Activated CD4-positive, CD25-positive, alpha-beta regulatory T cell treated with anti-CD3 and anti-CD28 coated beads, Interleukin-2, amount 50 U/mL, for 16 hours (primary cell): Measurements from ENCODE around the gene TPRG1L.

Source experiments
- DNase-seq: peaks from one replicate; pipeline ENCODE4 v3.0.0-alpha.2; 2020; ENCODE audit warnings: low read depth, low spot score

Gene TPRG1L

DNA sequence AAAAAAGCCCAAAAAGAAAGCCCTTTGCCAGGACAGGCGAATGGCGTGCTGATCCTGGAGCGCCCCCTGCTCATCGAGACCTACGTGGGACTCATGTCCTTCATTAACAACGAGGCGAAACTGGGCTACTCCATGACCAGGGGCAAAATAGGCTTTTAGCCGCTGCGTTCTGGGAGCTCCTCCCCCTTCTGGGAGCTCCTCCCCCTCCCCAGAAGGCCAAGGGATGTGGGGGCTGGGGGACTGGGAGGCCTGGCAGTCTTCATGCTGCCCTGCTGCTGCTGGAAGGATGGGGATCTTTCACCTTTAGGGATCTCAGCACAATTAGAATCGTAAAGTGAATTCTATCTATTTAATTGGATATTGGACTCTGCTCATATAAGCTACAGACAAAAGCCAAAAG lies 3.6 kb downstream of the TPRG1L start:
- no peak for DNase-seq

DNA sequence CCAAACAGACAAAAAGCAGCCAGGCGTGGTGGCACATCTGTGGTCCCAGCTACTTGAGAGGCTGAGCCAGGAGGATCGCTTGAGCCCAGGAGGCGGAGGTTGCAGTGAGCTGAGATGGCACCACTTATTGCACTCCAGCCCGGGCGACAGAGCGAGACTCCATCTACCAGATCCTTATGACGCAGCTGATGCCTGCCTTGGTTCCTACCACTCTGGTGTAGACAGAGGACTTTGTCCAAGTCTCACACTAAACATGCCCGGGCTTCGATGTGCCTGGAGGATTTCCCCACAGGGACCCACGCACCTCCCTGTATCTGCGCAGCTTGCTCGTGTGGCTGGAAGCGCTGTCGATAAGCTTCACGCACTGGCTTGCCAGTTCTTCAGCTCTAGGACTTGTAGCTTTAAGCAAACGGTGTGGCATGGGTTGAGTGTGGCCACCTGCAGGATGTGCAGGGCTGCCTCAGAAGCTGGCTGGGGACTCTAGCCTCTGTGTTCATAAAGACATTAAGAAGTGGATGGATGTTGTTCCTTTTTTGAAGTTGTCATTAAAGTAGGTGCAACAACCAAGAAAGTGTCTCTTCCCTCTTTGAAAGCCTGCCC lies 4.8 kb downstream of the TPRG1L start:
- DNase-seq = no peak

- no peak for DNase-seq
Measured at GRCh38 chr1:3630161-3630611, 5.4 kb downstream of the TPRG1L start.

DNA sequence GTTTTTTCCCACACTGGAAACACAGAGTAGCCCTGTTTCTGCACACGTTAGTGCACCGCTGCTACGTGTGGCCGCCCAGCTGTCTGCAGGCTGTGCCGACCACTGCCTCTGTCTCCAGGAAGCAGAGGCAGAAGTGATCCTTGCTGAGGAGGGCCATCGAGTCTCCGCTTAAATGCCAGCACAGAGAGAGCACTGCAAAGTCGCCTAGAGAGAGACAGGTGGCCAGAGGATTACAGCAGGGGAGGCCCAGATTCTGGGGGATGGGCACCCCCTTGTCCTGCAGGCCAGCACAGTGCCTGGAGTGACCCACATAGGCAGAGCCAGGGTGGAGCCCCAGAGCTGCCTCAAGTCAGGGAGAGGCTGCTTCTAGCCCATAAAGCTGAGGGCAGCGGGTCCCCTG lies 6.1 kb downstream of the TPRG1L start:
- no peak for DNase-seq

- DNase-seq = no peak
Measured at GRCh38 chr1:3631320-3632260, 6.8 kb downstream of the TPRG1L start.

DNA sequence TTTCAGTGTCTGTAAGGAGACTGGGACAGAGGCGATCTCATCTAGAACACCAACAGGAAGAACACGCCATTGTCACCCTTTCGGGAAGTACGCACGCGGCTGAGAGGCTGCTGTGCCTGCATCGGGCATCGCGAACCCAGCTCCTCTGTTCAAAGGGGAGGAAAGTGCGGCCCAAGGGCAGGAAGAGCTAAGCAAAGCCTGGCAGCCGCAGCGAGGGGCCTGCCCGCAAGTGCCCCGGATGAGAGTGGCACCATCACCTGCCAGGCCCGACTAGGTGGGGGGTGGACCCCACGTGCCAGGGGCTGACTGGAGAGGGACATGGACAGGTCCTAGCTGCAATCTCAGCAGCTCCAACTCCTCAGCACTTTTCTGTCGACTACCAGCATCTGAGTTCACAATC lies 7.5 kb downstream of the TPRG1L start:
- no peak for DNase-seq

- DNase-seq = no peak
Measured at GRCh38 chr1:3632716-3633343, 8.0 kb downstream of the TPRG1L start.

DNA sequence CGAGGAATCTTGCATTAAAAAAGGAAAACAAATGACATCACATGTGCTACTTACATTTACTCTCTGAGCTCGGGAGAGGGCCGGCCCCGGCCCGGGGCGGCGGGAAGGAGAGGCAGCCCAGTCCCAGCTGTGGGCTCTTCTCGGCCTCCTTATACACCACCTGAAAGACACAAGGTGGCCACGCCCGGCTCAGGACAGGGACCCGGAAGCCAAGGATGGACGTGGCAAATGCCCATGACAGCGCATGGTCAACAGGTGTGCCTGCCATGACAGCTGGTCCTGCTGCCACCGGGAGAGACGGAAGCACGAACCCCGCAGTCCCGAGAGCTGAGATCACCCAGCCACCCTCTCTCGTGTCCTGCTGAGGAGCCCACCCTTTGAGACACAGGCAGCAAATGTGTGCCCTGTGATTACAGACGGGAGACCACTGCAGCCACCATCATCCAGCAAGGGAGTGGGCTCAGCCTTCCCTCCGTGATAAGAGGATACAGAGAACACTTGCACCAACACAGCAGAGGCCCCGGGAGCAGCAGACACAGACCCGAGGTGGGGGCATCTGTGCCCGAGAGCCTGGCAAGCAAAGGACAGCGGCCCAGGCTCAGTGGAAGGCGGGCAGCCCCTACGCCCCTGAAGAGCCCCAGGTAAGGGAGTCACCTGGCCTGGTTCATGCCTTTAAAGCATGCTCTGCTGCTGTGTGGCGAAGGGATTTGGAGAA lies 8.7 kb downstream of the TPRG1L start:
- DNase-seq = no peak

DNA sequence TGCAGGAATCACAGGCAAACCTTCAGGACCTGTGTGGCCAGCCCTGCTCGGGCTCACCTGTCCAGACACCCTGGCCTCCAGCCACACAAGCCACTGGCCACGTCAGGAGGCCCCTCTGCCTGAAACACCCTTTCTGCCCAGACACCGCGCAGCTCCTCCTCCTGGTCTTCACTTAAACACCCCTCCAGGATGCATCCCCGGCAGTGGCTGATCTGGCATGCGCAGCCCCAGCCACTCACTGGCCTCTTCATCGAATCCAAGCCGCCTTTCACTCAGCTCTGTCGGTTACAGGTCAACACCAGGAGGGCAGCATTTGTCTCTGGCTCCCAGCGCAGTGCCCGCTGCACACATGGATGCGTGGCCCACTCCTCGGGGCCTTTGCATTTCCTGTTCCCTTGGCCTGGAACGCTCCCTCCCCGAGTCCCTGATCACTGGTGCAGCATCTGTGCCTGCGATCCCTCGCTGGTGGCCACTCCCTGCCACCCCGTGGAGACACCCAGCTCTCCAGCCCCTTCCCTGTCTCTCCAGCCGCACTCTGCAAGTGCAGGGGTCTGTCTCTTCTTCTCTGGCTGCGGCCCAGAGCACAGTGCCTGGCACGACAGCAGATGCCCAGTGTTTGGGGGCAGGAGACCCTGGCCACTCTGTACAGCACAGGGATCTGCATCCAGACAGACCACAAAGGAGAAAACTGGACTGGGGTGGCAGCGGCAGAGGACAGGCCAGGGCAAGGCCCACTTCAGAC lies 9.4 kb downstream of the TPRG1L start:
- no peak for DNase-seq

DNA sequence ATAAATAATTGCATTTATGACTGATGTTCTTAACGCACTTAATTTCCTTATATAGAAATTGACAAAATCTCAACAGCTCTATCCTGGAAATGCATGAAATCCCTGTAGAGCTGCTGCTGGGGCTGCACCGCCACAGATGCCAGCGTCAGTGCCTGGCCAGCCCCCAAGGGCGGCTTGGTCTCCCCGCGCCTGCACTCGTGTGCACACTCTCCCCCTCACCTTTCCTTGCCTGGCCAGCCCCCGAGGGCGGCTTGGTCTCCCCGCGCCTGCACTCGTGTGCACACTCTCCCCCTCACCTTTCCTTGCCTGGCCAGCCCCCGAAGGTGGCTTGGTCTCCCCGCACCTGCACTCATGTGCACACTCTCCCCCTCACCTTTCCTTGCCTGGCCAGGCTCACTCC lies 11.3 kb downstream of the TPRG1L start:
- DNase-seq = no peak

DNA sequence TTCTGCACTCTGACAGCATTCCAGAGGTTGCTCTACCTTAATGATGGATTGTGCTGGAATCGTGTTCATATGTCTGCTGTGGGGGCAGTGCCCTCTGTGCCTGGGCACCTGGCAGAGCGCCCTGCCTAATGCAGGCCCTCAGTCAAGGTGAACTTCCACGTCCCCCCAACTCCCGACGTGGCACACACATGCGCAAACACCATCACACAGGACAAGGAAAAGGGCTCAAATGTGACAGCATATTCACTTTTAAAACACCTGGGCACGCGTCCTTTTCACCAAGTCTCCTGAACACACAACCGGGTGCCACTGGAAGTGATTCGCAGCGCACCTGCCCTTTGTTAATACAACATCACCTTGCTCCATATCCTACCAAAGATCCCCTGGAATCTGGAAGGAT lies 11.7 kb downstream of the TPRG1L start:
- DNase-seq = no peak

DNA sequence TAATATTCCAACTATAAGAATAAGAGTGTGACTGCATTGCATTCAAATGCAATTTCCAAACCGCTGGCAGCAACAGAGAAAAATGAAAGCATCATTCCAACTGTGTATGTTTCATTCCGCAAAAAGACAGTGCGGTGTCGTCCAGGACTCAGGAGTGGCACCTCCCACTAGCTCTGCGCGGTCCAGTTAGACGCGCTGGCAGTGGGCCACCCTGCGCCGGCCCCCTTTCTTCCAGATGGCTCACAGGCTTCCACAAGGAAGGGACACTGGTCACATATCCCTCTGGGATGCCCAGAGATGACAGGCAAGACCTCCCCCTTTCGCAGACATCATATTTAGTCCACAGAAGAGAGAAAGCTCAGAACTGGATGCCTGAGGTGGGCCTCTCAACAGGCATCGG lies 13.2 kb downstream of the TPRG1L start:
- DNase-seq = no peak

DNA sequence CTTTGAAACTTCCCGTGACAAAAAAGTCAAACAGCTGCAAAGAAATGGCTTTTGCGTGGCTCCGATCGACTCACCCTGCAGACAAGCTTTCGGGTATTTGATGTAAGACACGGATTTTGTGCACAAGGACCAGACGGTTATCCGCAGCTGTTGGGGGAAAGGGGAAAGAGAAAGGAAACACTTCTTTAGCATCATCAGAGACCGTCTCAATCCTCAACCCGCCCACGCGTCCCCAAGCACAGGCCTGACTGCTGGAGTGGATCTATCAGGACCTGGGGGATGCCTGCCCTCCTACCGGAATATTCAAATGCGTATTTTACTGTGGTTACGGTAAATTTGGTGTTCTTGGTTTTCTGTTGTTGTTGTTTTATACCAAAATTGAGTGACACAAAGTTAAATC lies 13.9 kb downstream of the TPRG1L start:
- DNase-seq = no peak

- DNase-seq = no peak
Measured at GRCh38 chr1:3639397-3639911, 14.6 kb downstream of the TPRG1L start.

GRCh38 chr1:3640121-3640837 lies 15.5 kb downstream of the TPRG1L start:
- no peak for DNase-seq

- no peak for DNase-seq
Measured at GRCh38 chr1:3641046-3641760, 16.4 kb downstream of the TPRG1L start.

DNA sequence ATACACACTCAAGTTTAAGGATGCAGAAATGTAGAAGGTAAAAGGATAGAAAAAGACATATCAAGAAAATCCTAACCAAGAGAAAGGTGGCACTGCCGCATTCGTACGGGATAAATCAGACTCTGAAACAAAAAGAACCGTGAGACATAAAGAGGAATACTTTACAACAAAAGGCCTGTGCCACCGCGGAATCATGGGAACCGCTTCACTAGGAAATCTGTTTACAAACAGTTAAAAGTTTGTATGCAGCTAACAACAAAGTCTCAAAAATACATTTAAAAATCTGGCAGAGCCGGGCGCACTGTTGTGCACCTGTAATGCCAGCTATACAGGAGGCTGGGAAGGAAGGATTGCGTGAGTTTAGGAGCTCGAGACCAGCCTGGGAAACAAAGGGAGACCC lies 17.0 kb downstream of the TPRG1L start:
- no peak for DNase-seq

DNA sequence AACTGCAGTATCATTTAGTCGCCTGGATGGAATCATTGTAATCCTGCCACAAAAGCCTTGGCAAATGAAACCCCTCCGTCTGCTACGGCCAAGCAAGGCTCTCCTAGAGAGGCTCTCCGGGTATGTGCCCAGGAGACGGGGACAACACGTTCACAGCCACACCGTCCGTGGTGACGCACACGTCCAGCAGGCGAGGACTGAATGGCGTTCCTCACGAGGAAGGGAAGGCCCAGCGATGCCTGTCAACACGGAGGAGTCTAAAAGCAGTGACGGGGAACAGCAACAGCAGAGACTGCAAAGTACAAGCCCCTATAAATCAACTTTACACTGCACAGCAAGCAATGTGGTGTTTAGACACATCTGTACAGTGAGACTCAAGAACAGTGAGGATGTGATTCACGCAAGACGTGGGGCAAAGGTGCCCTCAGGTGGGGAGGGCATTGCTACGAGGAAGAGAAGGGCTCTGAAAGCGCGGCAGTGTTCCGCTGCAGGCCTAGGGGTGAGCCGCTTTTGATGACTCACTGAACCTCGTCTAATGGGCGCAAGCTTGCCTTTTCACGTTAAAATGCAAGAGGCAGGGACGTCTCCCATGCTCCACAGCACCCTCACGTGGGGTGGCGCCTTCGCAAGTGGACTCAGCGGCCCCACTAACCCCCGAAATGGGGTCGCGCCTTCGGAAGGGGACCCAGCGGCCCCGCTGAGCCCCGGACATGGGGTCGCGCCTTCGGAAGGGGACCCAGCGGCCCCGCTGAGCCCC lies 18.3 kb downstream of the TPRG1L start:
- no peak for DNase-seq

DNA sequence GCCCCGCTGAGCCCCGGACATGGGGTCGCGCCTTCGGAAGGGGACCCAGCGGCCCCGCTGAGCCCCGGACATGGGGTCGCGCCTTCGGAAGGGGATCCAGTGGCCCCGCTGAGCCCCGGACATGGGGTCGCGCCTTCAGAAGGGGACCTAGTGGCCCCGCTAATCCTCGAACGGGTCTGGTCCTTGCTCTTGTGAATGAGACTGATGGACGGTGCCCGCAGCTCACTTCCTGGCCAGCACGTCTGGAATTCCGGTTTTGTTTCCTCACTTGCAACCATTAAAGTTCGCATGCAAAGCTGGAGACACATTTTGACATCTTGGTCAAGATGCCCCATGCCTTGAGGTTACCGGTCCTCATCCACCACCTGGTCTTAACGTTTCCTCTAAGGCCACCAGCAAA lies 19.5 kb downstream of the TPRG1L start:
- no peak for DNase-seq
